Neuron (in vitro differentiated cells): ENCODE data around the gene TDRD7.

Source experiments
- H2AFZ ChIP-seq: one replicate; pipeline ENCODE4 v1.6.1; 2013; ENCODE audit warnings: low read depth, mild to moderate bottlenecking, inconsistent platforms, low read length, moderate library complexity
- H3K27me3 ChIP-seq: one replicate; pipeline ENCODE4 v1.6.1; 2013; ENCODE audit warnings: low read length; ENCODE audit not compliant: insufficient read depth
- H3K36me3 ChIP-seq: one replicate; pipeline ENCODE4 v1.6.1; 2013; ENCODE audit warnings: low read length; ENCODE audit not compliant: insufficient read depth
- H3K4me1 ChIP-seq: one replicate; pipeline ENCODE4 v1.6.1; 2013; ENCODE audit warnings: low read length; ENCODE audit not compliant: insufficient read depth
- H3K4me3 ChIP-seq: 2 replicates; pipeline ENCODE4 v1.5.1; 2013; ENCODE audit warnings: mild to moderate bottlenecking, low read length, moderate library complexity
- H3K9me3 ChIP-seq: one replicate; pipeline ENCODE4 v1.6.1; 2013; ENCODE audit warnings: low read length

Gene TDRD7

DNA sequence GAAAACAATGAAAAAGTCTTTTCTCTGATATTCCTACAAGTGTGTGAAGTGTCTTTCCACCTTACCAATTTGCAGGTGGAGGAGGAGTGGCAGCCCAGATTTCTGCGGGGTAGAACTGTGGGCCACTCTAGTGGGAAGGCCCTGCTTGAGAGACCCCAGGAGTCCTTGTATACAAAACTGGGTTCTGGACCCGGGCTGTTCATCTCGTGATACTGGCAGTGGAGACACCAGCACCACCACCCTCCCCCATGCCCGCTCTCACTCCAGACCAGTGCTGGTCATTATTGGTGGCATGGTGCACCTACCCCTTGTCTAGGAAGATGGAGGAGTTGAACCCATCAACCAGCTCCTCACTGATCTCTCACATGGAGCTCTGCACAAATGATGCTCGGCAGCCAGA, 16.2 kb upstream of the TDRD7 start:
- H3K4me1 ChIP-seq: no peaks in the 10 kb centered on the region
- H3K36me3 ChIP-seq: no peaks in the 10 kb centered on the region
- H3K9me3 ChIP-seq: no peaks in the 10 kb centered on the region
- H2AFZ ChIP-seq: no peak overlapping the region
- no peaks in the 10 kb centered on the region for H3K27me3 ChIP-seq
- no peak overlapping the region for H3K4me3 ChIP-seq

DNA sequence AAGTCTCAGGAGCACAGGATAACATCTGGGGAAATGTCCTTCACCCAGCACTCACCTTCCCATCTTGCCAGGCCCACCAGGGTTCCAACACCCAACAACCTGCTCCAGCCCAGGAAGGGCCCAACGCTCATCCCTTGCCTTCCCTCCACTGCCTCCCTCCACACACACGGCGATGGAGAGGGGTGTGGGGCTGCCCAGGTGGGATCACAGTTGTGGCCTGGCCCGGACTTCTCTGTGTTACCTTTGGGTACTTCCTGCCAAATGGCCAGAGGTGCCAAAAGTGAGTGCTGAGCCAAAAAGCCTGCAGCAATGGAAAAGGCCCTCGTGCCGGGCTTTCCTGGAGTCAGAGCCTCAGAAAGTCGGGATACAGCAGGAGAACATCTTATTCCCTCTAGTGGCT, 15.6 kb upstream of the TDRD7 start:
- Histone ChIP-seq H3K27me3 (no peaks in the 10 kb centered on the region), H3K36me3 (no peaks in the 10 kb centered on the region), H3K4me1 (no peaks in the 10 kb centered on the region), H3K4me3 (no peak overlapping the region), H3K9me3 (no peaks in the 10 kb centered on the region), H2AFZ (no peak overlapping the region)

DNA sequence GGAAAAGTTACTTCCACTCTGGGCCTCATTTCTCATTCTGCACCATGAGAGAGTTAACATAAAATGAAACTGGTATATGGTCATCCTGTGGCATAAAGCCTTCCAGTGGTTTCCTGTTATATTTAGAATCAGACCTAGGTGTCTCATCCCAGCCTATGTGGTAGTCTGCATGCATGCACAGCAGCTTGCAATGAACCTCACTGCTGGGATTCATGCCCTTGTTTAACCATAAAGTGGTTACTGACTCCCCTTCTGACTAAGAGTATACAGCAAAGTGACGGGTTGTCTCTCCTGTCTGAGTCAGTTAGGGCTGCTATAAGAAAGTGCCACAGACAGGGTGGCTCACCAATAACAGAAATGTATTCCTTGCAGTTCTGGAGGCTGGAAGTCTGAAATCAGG, 14.7 kb upstream of the TDRD7 start:
- no peak overlapping the region for H3K4me3 ChIP-seq
- H3K9me3 ChIP-seq: no peaks in the 10 kb centered on the region
- no peaks in the 10 kb centered on the region for H3K27me3 ChIP-seq
- no peaks in the 10 kb centered on the region for H3K4me1 ChIP-seq
- no peak overlapping the region for H2AFZ ChIP-seq
- H3K36me3 ChIP-seq: no peaks in the 10 kb centered on the region

DNA sequence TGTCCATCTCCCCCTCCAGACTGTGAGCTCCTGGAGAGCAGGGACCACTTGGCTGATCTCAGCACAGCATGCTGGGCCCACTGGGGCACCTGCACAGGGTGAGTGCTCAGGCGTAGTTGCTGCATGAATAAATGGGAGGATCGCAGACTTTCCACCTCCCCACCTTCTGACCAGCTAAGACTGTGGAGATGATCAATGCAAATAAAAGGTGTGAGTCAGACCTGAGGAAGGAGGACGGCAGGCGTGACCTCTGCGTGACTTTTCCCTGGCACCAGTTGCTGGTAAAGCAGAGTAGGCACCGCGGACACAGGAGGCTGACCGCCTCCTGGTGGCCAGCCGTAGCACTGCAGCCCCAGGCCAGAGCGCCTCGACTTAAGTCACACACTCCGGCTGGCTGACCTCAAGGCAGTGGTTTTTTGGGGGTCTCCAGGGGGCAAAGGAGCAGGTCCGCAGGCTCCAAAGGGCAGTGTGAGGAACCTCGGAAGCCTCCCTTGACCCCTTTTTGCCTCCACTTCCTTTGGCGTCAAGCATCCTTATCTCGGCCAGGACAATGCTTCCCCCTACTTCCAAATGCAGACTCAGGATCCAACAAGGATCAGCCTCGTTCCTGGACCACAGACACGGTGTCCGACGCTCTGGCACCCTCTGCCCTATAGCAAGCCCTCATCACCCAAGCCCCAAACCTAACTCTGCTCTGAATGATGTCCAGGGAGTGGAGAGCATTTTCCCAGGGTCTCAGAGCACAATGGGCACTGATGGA, 12.7 kb upstream of the TDRD7 start:
- no peaks in the 10 kb centered on the region for H3K27me3 ChIP-seq
- no peaks in the 10 kb centered on the region for H3K4me1 ChIP-seq
- H3K9me3 ChIP-seq: no peaks in the 10 kb centered on the region
- no peak overlapping the region for H3K4me3 ChIP-seq
- H3K36me3 ChIP-seq: no peaks in the 10 kb centered on the region
- H2AFZ ChIP-seq: no peak overlapping the region

DNA sequence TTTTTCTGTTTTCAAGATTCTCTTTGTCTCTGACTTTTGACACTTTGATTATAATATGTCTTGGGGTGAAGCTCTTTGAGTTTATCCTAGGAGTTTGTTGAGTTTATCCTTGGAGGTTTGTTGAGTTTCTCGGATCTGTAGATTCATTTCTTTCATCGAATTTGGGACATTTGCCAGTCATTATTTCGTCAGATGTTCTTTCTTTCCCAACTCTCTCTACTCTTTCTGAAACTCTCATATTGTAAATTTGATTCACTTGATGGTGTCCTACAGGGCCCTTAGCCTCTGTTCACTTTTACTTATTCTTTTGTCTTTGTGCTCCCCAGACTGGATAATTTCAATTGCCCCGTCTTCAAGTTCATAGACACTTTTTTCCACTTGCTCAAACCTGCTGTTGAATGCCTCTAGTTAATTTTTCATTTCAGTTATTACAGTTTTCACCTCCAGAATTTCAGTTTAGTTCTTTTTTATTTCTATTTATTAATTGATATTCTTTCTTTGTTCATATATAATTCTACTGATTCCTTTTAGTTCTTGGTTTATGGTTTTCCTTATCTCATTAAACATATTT, 8.1 kb upstream of the TDRD7 start:
- Histone ChIP-seq H3K4me3 (no peak overlapping the region), H2AFZ (no peak overlapping the region), H3K36me3 (no peaks in the 10 kb centered on the region), H3K9me3 (no peaks in the 10 kb centered on the region), H3K27me3 (no peaks in the 10 kb centered on the region), H3K4me1 (no peaks in the 10 kb centered on the region)

DNA sequence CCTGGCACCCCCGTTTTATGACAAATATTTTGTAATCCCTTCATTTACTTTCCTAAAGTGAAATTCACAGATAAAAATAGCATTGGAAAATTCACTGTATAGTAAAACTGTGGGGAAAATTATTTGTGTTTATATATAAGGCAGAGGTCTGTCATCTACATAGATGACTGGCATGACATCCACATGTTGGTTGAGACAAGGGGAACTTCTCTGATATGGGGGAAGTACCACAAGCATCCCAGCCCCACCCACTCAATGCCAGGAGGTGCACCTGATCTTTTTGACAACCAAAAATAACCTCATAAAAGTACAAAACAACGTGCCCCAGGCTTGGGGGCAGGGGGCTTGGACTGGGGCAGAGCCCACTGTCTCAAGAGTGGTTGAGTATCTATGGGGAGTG, 6.3 kb upstream of the TDRD7 start:
- Histone ChIP-seq H3K9me3 (no peaks in the 10 kb centered on the region), H3K27me3 (no peaks in the 10 kb centered on the region), H2AFZ (no peak overlapping the region), H3K36me3 (no peaks in the 10 kb centered on the region), H3K4me1 (no peaks in the 10 kb centered on the region), H3K4me3 (no peak overlapping the region)

DNA sequence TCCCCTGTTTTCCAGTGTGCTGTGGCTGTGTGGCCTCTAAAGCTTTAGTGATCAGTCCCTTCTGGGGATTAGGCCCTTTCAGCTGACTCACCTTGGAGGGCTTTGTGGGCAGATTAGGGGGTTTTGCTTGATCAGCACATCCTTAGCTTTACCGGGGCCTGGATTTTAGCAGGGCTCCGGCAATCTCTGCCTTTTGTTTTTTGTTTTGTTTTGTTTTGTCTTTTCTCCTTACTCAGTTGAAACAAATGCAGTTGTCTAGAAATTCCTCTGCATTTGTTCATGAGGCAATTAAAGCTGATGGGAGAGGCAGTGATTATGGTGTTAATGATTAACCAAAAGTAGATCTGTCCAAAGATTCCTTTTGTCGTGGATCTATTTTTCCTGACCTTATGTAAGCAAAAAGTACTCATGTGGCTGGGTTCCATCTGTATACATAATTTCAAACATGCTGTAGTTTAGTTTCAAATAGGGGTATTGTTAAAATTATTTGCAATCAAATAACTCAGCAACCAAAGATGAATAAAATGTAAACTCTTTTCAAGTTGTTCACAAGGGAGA, 5.2 kb upstream of the TDRD7 start:
- no peaks in the 10 kb centered on the region for H3K36me3 ChIP-seq
- no peaks in the 10 kb centered on the region for H3K4me1 ChIP-seq
- H3K9me3 ChIP-seq: no peaks in the 10 kb centered on the region
- H3K4me3 ChIP-seq: no peak overlapping the region
- H2AFZ ChIP-seq: no peak overlapping the region
- peaks cover 4% of the 10 kb centered on the region for H3K27me3 ChIP-seq

DNA sequence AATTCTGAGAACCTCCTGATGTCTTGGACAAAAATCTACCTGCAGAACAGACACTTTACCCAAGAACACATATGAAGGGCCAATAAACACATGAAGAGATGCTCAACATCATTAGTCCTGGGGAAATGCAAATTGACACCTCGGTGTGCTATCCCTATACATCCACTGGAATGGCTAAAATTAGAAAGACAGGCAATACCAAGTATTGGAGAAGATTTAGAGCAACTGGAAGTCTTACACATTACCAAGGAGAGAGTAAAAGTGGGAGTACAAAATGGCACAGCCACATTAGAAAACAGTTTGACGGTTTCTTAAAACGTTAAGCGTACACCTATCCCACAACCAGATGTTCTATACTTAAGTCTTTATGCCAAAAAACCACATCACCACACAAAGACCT, 3.3 kb upstream of the TDRD7 start:
- Histone ChIP-seq H2AFZ (no peak overlapping the region), H3K4me3 (no peak overlapping the region), H3K36me3 (no peaks in the 10 kb centered on the region), H3K4me1 (no peaks in the 10 kb centered on the region), H3K27me3 (peaks cover 18% of the 10 kb centered on the region), H3K9me3 (no peaks in the 10 kb centered on the region)

DNA sequence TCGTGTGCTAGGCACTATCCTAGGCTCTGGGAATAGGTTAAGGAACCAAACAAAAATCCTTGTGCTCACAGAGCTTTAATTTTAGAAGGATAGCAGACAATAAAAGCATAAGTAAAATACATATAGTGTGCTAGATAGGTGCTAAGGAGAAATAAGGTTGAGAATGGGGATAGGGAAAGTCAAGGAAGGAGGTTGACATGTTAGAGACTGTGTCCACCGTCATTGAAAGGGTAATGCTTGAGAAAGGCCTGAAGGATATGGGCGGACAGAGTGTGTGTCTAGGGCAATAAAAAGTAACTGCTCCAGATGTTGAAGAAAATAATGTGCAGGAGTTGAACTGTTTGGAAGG, 482 bp upstream of the TDRD7 start:
- no peaks in the 10 kb centered on the region for H3K9me3 ChIP-seq
- H2AFZ ChIP-seq: peak overlapping the region; percentile 70
- peak overlapping the region; percentile 45 for H3K4me3 ChIP-seq

DNA sequence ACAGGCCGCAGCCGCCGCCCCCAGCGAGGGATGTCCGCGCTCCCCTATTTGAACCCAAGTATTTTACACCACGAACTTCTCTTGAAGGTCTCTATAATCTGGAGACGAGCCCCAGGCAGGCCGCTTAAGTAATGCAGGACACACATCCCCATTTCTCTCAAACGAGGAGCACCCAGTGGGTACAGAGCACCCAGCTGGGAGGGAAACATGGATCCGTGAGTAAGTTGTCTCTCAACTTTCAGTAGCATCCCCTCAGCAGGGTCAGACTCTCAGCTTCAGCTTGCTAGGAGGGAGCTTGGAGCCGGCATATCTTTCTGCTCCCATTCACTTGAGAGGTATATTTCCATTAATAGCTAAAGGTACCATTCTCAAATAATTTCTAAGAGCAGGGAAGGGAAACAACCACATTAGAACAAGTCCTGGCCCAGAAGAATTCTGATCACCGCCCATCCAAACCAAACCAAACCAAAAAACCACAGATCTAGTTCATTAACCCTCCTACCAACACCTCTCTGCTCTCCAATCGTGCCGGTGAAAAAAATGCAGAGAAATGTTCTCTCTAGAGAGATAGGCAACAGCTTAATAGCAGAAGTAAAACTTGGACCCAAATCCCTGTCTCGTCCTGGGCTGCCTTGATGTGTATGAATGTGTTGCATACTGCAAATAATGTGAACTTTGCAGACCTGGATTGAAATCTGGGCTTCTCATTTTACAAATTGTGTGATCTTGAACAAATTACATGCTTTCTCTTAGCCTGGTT, 910 bp downstream of the TDRD7 start:
- Histone ChIP-seq H3K4me3 (peak overlapping the region; percentile 45), H3K36me3 (no peaks in the 10 kb centered on the region), H3K9me3 (no peaks in the 10 kb centered on the region), H3K4me1 (no peaks in the 10 kb centered on the region), H3K27me3 (peaks cover 41% of the 10 kb centered on the region), H2AFZ (peak overlapping the region; percentile 70)

More for the DNA sequence above, 482 bp upstream of the TDRD7 start:
- Histone ChIP-seq H3K36me3 (no peaks in the 10 kb centered on the region), H3K4me1 (no peaks in the 10 kb centered on the region), H3K27me3 (peaks cover 32% of the 10 kb centered on the region)

DNA sequence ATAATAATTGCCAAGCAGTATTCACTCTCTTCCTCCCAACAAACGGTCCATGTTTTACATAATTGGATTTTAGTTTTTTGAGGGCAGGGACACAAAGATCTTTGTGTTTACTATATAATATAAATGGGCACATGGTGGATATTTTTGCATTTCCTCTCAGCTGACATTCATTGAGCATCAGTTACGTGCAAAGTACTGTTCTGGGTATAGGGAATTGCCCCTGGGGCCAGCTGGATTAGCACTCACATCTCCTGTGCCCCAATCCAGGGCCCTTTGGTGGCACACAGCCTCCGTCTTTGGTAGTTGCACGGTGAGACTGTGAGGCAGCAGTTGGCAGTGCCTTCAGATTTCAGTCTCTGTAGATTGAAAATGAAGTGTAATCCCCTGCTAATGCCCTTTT, 1.6 kb downstream of the TDRD7 start:
- no peaks in the 10 kb centered on the region for H3K4me1 ChIP-seq
- H3K9me3 ChIP-seq: no peaks in the 10 kb centered on the region
- peaks cover 41% of the 10 kb centered on the region for H3K27me3 ChIP-seq
- no peak overlapping the region for H3K4me3 ChIP-seq
- H2AFZ ChIP-seq: no peak overlapping the region
- H3K36me3 ChIP-seq: no peaks in the 10 kb centered on the region

DNA sequence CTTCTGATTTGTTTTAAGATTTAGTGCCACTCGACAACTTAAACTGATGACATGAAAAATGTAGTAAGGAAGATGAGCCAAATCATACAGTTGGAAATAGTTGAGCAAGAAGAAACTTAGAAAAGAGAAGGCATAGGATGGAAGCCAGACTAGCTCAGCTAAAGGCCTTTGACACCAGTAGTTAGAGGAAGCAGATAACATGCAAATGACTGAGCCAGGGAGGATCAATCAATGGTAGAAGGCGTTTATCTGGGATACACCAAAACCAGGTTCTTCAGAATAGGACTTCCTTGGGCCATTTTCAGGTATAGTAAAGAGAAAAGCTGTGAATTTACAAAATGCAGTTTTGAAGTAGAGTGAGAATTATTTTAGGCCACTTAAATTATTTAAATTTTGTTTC, 3.2 kb downstream of the TDRD7 start:
- Histone ChIP-seq H3K4me3 (no peak overlapping the region), H3K36me3 (no peaks in the 10 kb centered on the region), H3K4me1 (no peaks in the 10 kb centered on the region), H2AFZ (no peak overlapping the region), H3K27me3 (peaks cover 41% of the 10 kb centered on the region), H3K9me3 (no peaks in the 10 kb centered on the region)

DNA sequence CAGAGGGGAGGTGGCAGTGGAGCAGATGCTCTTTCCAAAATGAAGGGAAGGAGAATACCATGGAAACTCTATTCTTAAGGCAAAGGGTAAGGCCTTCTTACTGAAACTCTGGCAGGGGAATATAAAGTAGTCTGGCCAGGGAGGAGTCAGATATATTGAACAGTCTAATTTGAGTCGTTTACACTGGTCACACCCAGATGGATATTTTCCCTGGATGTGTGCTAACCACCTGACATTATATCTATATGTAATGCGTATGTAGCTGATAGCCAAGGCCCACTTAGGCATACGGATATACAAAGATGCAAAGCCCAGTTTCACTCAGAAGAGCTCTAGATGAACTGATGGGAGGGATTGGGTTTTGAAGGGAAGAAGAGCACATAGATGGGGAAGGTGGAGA, 7.0 kb downstream of the TDRD7 start:
- H3K9me3 ChIP-seq: no peaks in the 10 kb centered on the region
- no peak overlapping the region for H2AFZ ChIP-seq
- no peaks in the 10 kb centered on the region for H3K4me1 ChIP-seq
- no peak overlapping the region for H3K4me3 ChIP-seq
- H3K36me3 ChIP-seq: no peaks in the 10 kb centered on the region
- peaks cover 20% of the 10 kb centered on the region for H3K27me3 ChIP-seq
